H9 (cell line): Measurements from ENCODE around the gene MED17. TPM values are rescaled to one million over a fixed set of nuclear protein-coding genes. Genes with fewer than 3 reads are reported as not detected.

Source experiments
- DNase-seq: peaks from one replicate; pipeline ENCODE4 v3.0.0-alpha.2; 2017
- H2AFZ ChIP-seq: one replicate; pipeline ENCODE4 v1.6.1; 2013; ENCODE audit warnings: mild to moderate bottlenecking, low read length, control low read depth, moderate library complexity
- H2AK5ac ChIP-seq: 2 replicates; pipeline ENCODE4 v1.6.1; 2013; ENCODE audit warnings: low read length, control low read depth, mixed read lengths; ENCODE audit not compliant: insufficient read length
- H2BK120ac ChIP-seq: one replicate; pipeline ENCODE4 v1.6.1; 2013; ENCODE audit warnings: low read depth, mild to moderate bottlenecking, low read length, control low read depth, inconsistent platforms; ENCODE audit not compliant: poor library complexity, severe bottlenecking
- H2BK12ac ChIP-seq: 2 replicates; pipeline ENCODE4 v1.6.1; 2013; ENCODE audit warnings: low read length, control low read depth, mixed read lengths, low read depth; ENCODE audit not compliant: insufficient read length
- H2BK15ac ChIP-seq: 2 replicates; pipeline ENCODE4 v1.6.1; 2013; ENCODE audit warnings: low read depth, low read length, control low read depth
- H2BK20ac ChIP-seq: one replicate; pipeline ENCODE4 v1.6.1; 2013; ENCODE audit warnings: low read depth, mild to moderate bottlenecking, low read length, control low read depth, inconsistent platforms; ENCODE audit not compliant: poor library complexity, severe bottlenecking
- H2BK5ac ChIP-seq: 2 replicates; pipeline ENCODE4 v1.6.1; 2013; ENCODE audit warnings: low read length, control low read depth, mixed read lengths; ENCODE audit not compliant: insufficient read length
- H3K14ac ChIP-seq: 2 replicates; pipeline ENCODE4 v1.6.1; 2013; ENCODE audit warnings: low read length, control low read depth; ENCODE audit not compliant: insufficient read depth
- H3K18ac ChIP-seq: 2 replicates; pipeline ENCODE4 v1.6.1; 2013; ENCODE audit warnings: low read depth, mild to moderate bottlenecking, mixed read lengths, low read length, control low read depth; ENCODE audit not compliant: insufficient read length
- H3K23ac ChIP-seq: 2 replicates; pipeline ENCODE4 v1.6.1; 2013; ENCODE audit warnings: low read length, control low read depth, mixed read lengths, low read depth; ENCODE audit not compliant: insufficient read length
- H3K23me2 ChIP-seq: 2 replicates; pipeline ENCODE4 v1.6.1; 2013; ENCODE audit warnings: low read depth, mild to moderate bottlenecking, mixed read lengths, low read length, control low read depth; ENCODE audit not compliant: insufficient read length, poor library complexity, severe bottlenecking
- H3K27ac ChIP-seq: 2 replicates; pipeline ENCODE4 v1.5.1; 2013; ENCODE audit warnings: low read length, control low read depth, mixed read lengths, low read depth; ENCODE audit not compliant: insufficient read length
- H3K27me3 ChIP-seq: 2 replicates; pipeline ENCODE4 v1.6.1; 2013; ENCODE audit warnings: low read length, control low read depth, inconsistent platforms; ENCODE audit not compliant: insufficient read depth
- H3K4ac ChIP-seq: 2 replicates; pipeline ENCODE4 v1.6.1; 2013; ENCODE audit warnings: low read depth, mild to moderate bottlenecking, control low read depth, inconsistent platforms, low read length, moderate library complexity
- H3K4me1 ChIP-seq: 2 replicates; pipeline ENCODE4 v1.6.1; 2013; ENCODE audit warnings: low read length, control low read depth, inconsistent platforms; ENCODE audit not compliant: insufficient read depth
- H3K4me2 ChIP-seq: 2 replicates; pipeline ENCODE4 v1.6.1; 2013; ENCODE audit warnings: low read length, control low read depth, mixed read lengths; ENCODE audit not compliant: insufficient read length, insufficient read depth
- H3K56ac ChIP-seq: 2 replicates; pipeline ENCODE4 v1.6.1; 2013; ENCODE audit warnings: low read depth, mild to moderate bottlenecking, mixed read lengths, low read length, control low read depth; ENCODE audit not compliant: insufficient read length
- H3K79me1 ChIP-seq: 2 replicates; pipeline ENCODE4 v1.6.1; 2013; ENCODE audit warnings: low read depth, mild to moderate bottlenecking, moderate library complexity, low read length, control low read depth, inconsistent platforms; ENCODE audit not compliant: insufficient read depth, poor library complexity, severe bottlenecking
- H3K79me2 ChIP-seq: 2 replicates; pipeline ENCODE4 v1.6.1; 2013; ENCODE audit warnings: low read length, control low read depth, inconsistent platforms; ENCODE audit not compliant: insufficient read depth
- H3K9ac ChIP-seq: 2 replicates; pipeline ENCODE4 v1.6.1; 2013; ENCODE audit warnings: low read length, control low read depth, mixed read lengths; ENCODE audit not compliant: insufficient read length; ENCODE audit errors: extremely low read depth
- H3K9me3 ChIP-seq: one replicate; pipeline ENCODE4 v1.6.1; 2013; ENCODE audit warnings: low read depth, low read length, inconsistent platforms; ENCODE audit not compliant: control insufficient read depth
- H3T11ph ChIP-seq: one replicate; pipeline ENCODE4 v1.6.1; 2013; ENCODE audit warnings: mild to moderate bottlenecking, low read length, control low read depth, inconsistent platforms
- H4K20me1 ChIP-seq: one replicate; pipeline ENCODE4 v1.6.1; 2013; ENCODE audit not compliant: control insufficient read depth, insufficient read length, insufficient read depth
- H4K5ac ChIP-seq: 2 replicates; pipeline ENCODE4 v1.6.1; 2013; ENCODE audit warnings: low read depth, mild to moderate bottlenecking, mixed read lengths, low read length, control low read depth; ENCODE audit not compliant: insufficient read length
- H4K8ac ChIP-seq: replicated peaks from 2 replicates; pipeline ENCODE4 v1.6.1; 2013; ENCODE audit warnings: low read length, control low read depth, mixed read lengths, low read depth; ENCODE audit not compliant: insufficient read length
- H4K91ac ChIP-seq: 2 replicates; pipeline ENCODE4 v1.6.1; 2013; ENCODE audit warnings: low read depth, mild to moderate bottlenecking, moderate library complexity, mixed read lengths, low read length, control low read depth; ENCODE audit not compliant: insufficient read length
- H3K27ac Mint-ChIP-seq, 3 experiments: 2 replicates in 2 of 3; 3 replicates in 1 of 3; pipeline ENCODE4 v1.8.0; 2020 to 2021; ENCODE audit warnings: mixed read lengths in 3 of 3, mild to moderate bottlenecking in 1 of 3, moderate library complexity in 1 of 3
- H3K27me3 Mint-ChIP-seq: 2 replicates; pipeline ENCODE4 v1.8.0; 2021; ENCODE audit warnings: low read depth, mild to moderate bottlenecking, moderate library complexity, mixed read lengths
- H3K36me3 Mint-ChIP-seq, 3 experiments: 2 replicates in 2 of 3; 3 replicates in 1 of 3; pipeline ENCODE4 v1.8.0; 2020 to 2021; ENCODE audit warnings: low read depth in 3 of 3, mixed read lengths in 3 of 3; ENCODE audit not compliant: insufficient read depth in 1 of 3
- H3K4me1 Mint-ChIP-seq, 2 experiments: 2 replicates each; pipeline ENCODE4 v1.8.0; 2020; ENCODE audit warnings: mixed read lengths in 2 of 2
- H3K4me3 Mint-ChIP-seq, 2 experiments: 2 replicates in 1 of 2; 3 replicates in 1 of 2; pipeline ENCODE4 v1.8.0; 2020 to 2021; ENCODE audit warnings: mild to moderate bottlenecking in 2 of 2, mixed read lengths in 2 of 2, moderate library complexity in 1 of 2
- H3K9me3 Mint-ChIP-seq, 2 experiments: 2 replicates in 1 of 2; 3 replicates in 1 of 2; pipeline ENCODE4 v1.8.0; 2020; ENCODE audit warnings: mild to moderate bottlenecking in 2 of 2, mixed read lengths in 2 of 2, moderate library complexity in 1 of 2
- CTCF ChIP-seq: fragments of 200-600 bp; sonication (generic); conservative IDR thresholded peaks from 3 replicates; pipeline ENCODE4 v1.8.0; 2021; ENCODE audit warnings: antibody characterized with exemption, mild to moderate bottlenecking
- WGBS: extraction: QIAGEN DNeasy Blood & Tissue Kit; methylation state at CpG from one replicate; pipeline ENCODE4 v1.1.7; 2013; ENCODE audit warnings: missing lambda C conversion rate, low lambda C conversion rate, mixed read lengths; ENCODE audit not compliant: insufficient read length; ENCODE audit errors: extremely low coverage; 5-methylcytosine and 5-hydroxymethylcytosine counted together
- total RNA-seq: library from RNA; stranded (reverse); gene quantifications from 2 replicates; pipeline ENCODE4 v1.2.1, GENCODE V29; 2021

The MED17 gene
- total RNA-seq, 1 experiment from 2014 or later = 43.3 TPM

GRCh38 chr11:93740730-93741093 is 43.4 kb upstream of the MED17 start:
- Histone ChIP-seq H2BK12ac (no peak overlapping the region), H3T11ph (no peak overlapping the region), H2BK15ac (no peak overlapping the region), H3K18ac (peak overlapping the region; percentile 93), H3K79me2 (peaks cover 23% of the 10 kb centered on the region; the same call in 1 of the 2 replicates), H3K4me2 (peak overlapping the region; percentile 95), H4K8ac (no peak overlapping the region), H2BK5ac (no peak overlapping the region), H3K27me3 (no peaks in the 10 kb centered on the region), H4K91ac (no peak overlapping the region), H2BK120ac (no peak overlapping the region), H4K5ac (peak overlapping the region; percentile 54), H4K20me1 (no peaks in the 10 kb centered on the region), H3K79me1 (no peaks in the 10 kb centered on the region), H2AFZ (no peak overlapping the region), H3K4me1 (no peaks in the 10 kb centered on the region), H3K23me2 (peaks cover 11% of the 10 kb centered on the region), H3K9ac (peak overlapping the region; percentile 91), H2BK20ac (no peak overlapping the region), H3K14ac (peak overlapping the region; percentile 97; the same call in 1 of the 2 replicates), H3K27ac (peak overlapping the region; percentile 59), H2AK5ac (no peak overlapping the region), H3K56ac (peak overlapping the region; percentile 26), H3K9me3 (no peaks in the 10 kb centered on the region), H3K23ac (no peak overlapping the region), H3K4ac (no peak overlapping the region; the same call in 1 of the 2 replicates)
- H3K4me1 Mint-ChIP-seq = peaks cover 39 to 57% of the 10 kb centered on the region in 2 experiments
- peak overlapping the region; percentile 99 to 100 (median 100) for H3K27ac Mint-ChIP-seq
- TF ChIP-seq CTCF = no peak
- H3K36me3 Mint-ChIP-seq = peaks cover 54 to 66% (median 54%) of the 10 kb centered on the region in 3 experiments
- H3K9me3 Mint-ChIP-seq = no peaks in the 10 kb centered on the region; a peak in 1 of 5 replicates
- WGBS = no CpG with 5 or more reads among the region's 20 CpGs
- peak overlapping the region; percentile 100 for H3K4me3 Mint-ChIP-seq
- peaks cover 2% of the 10 kb centered on the region; the same call in 1 of the 2 replicates for H3K27me3 Mint-ChIP-seq
- no peak for DNase-seq
